Measurements from ENCODE around the gene LMTK3. TPM values are rescaled to one million over a fixed set of nuclear protein-coding genes. Genes with fewer than 3 reads are reported as not detected.

Gene LMTK3
- total RNA-seq, 1 donor from 2014 or later = 12.2 TPM

DNA sequence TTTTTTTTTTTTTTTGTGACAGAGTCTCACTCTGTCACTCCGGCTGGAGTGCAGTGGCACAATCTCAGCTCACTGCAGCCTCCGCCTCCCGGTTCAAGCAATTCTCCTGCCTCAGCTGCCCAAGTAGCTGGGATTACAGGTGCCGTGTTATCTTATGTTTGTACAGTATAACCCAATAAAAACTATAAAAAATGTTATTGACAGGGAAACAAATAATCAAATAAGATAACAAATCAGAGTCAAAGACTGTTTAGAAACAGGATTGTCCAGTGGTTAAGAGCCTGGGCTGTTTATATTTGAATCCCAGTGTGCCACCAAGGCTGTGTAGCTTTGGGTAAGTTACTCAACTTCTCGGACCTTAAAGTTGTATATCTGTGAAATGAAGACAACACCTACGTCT lies 19.1 kb upstream of the LMTK3 start:
- Mint-ChIP-seq H3K27ac (no peak overlapping the region), H3K27me3 (no peaks in the 10 kb centered on the region), H3K36me3 (no peaks in the 10 kb centered on the region), H3K9me3 (peaks cover 6% of the 10 kb centered on the region), H3K4me1 (ENCODE audit: unreplicated experiment) (peaks cover 5% of the 10 kb centered on the region), H3K4me3 (no peak overlapping the region)
- DNase-seq (ENCODE audit: extremely low spot score, unreplicated experiment) = no peak
- TF ChIP-seq, protein P1, sequence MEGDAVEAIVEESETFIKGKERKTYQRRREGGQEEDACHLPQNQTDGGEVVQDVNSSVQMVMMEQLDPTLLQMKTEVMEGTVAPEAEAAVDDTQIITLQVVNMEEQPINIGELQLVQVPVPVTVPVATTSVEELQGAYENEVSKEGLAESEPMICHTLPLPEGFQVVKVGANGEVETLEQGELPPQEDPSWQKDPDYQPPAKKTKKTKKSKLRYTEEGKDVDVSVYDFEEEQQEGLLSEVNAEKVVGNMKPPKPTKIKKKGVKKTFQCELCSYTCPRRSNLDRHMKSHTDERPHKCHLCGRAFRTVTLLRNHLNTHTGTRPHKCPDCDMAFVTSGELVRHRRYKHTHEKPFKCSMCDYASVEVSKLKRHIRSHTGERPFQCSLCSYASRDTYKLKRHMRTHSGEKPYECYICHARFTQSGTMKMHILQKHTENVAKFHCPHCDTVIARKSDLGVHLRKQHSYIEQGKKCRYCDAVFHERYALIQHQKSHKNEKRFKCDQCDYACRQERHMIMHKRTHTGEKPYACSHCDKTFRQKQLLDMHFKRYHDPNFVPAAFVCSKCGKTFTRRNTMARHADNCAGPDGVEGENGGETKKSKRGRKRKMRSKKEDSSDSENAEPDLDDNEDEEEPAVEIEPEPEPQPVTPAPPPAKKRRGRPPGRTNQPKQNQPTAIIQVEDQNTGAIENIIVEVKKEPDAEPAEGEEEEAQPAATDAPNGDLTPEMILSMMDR (conservative IDR thresholded peaks at IDR 0.05) = no peak

DNA sequence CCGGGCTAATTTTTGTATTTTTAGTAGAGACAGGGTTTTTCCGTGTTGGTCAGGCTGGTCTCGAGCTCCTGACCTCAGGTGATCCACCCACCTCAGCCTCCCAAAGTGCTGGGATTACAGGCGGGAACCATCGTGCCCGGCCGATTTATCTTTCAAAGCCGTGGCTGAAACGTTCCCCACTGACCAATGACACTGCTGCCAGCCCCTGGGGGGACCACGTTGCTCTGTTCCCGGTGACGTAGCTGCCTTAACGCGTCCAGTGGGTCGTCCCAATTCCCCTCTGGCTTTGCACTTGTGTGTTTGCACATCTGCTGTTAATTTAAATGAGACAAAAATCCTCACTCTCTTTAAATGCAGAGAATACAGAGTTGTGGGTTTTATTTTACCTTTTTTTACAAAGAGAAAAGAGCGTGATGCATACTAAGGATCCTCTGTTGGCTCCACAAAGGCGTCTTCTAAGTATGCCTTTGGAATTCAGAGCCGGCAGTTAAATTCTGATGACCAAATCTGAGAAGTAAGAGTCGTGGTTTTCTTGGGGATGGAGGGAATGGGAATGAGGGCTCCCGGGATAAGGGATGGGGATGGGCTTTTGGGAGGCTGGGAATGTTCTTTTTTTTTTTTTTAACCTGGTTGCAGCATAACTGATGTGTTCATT lies 18.6 kb upstream of the LMTK3 start:
- Mint-ChIP-seq H3K36me3 (no peaks in the 10 kb centered on the region), H3K27ac (peak overlapping the region; percentile 22), H3K9me3 (peaks cover 6% of the 10 kb centered on the region), H3K4me3 (no peak overlapping the region), H3K4me1 (ENCODE audit: unreplicated experiment) (peaks cover 5% of the 10 kb centered on the region), H3K27me3 (no peaks in the 10 kb centered on the region)
- no peak for DNase-seq (ENCODE audit: extremely low spot score, unreplicated experiment)
- TF ChIP-seq, protein P1 (conservative IDR thresholded peaks at IDR 0.05) = no peak

DNA sequence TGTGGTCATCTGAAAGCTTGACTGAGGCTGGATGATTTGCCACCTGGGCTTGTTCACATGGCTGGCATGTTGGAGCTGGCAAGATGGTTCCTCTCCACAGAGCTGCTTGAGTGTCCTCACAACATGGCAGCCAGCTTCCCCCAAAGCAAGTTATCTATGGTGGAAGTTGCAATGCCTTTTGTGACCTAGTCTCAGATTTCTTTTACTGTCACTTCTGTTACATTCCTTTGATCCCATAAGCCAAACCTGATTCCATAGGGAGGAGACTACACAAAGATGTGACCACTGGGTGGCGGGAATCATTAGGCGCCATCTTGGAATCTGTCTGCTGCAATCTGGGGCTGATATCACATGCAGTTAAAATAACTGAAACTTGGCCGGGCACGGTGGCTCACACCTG lies 17.5 kb upstream of the LMTK3 start:
- no peak for DNase-seq (ENCODE audit: extremely low spot score, unreplicated experiment)
- Mint-ChIP-seq H3K9me3 (peaks cover 8% of the 10 kb centered on the region), H3K36me3 (no peaks in the 10 kb centered on the region), H3K4me1 (ENCODE audit: unreplicated experiment) (peaks cover 5% of the 10 kb centered on the region), H3K4me3 (no peak overlapping the region), H3K27me3 (no peaks in the 10 kb centered on the region), H3K27ac (no peak overlapping the region)
- TF ChIP-seq, protein P1 (conservative IDR thresholded peaks at IDR 0.05) = no peak

DNA sequence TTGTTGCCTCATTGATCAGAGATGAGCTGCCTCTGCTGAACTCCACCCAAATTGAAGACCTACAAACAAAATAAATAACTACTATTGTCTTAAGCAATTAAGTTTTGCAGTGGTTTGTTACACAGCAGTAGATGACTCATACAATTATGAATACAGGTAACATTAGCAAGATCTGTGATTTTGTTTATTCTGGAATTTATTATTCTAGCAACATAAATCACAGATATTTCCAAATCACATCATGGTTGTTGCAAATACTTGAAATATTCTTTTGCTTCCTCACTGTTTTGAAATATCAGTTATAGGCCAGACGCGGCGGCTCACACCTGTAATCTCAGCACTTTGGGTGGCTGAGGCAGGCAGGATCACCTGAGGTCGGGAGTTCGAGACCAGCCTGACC lies 13.1 kb upstream of the LMTK3 start:
- H3K27me3 Mint-ChIP-seq = no peaks in the 10 kb centered on the region
- H3K9me3 Mint-ChIP-seq = peaks cover 11% of the 10 kb centered on the region
- H3K4me3 Mint-ChIP-seq = no peak overlapping the region
- H3K4me1 Mint-ChIP-seq (ENCODE audit: unreplicated experiment) = no peaks in the 10 kb centered on the region
- TF ChIP-seq, protein P1 (conservative IDR thresholded peaks at IDR 0.05) = no peak
- no peaks in the 10 kb centered on the region for H3K36me3 Mint-ChIP-seq
- no peak overlapping the region for H3K27ac Mint-ChIP-seq
- no peak for DNase-seq (ENCODE audit: extremely low spot score, unreplicated experiment)

DNA sequence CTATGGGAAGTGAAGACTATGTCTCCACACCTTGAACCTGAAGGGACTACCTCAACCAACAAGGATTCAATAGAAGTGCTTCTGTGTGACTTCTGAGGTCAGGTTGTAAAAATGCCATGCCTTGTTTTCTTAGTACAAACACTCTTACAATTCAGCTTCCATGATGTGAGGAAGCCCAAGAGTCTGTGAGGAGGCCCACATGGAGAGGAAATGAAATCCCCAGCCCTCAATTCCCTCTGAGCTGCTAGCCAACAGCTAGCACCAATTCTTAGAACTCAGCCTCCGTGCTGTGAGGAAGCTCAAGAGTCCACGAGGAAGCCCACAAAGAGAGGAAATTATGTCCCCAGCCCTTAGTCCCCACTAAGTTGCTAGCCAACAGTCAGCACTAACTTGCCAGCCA lies 12.6 kb upstream of the LMTK3 start:
- Mint-ChIP-seq H3K4me3 (no peak overlapping the region), H3K36me3 (no peaks in the 10 kb centered on the region), H3K4me1 (ENCODE audit: unreplicated experiment) (no peaks in the 10 kb centered on the region), H3K27ac (no peak overlapping the region), H3K9me3 (peaks cover 11% of the 10 kb centered on the region), H3K27me3 (no peaks in the 10 kb centered on the region)
- DNase-seq (ENCODE audit: extremely low spot score, unreplicated experiment) = no peak
- TF ChIP-seq, protein P1 (conservative IDR thresholded peaks at IDR 0.05) = no peak

All from type B pancreatic cell (in vitro differentiated cells).